ENCODE results near the gene TRIL. TPM values are rescaled to one million over a fixed set of nuclear protein-coding genes. Genes with fewer than 3 reads are reported as not detected.

The TRIL gene
- polyA plus RNA-seq, 3 donors: not detected

DNA sequence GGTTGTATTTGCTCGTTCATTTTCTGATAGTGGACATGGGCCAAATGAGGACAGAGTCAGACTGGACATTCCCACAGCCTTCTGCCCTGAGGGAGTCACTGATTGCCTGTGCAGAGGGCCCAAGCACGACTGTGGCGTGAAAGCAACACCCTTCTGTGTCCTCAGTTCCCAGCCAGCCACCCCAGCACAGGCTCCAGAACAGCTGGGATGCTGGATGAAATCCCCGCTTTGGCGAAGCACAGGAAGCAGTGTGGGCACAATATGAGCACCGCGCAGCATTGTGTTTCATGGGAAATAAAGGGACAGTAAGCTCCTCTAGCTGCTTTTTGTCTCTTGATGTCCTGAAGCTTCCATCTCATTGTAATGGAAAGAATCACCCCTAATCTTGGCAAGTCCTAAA, 20.5 kb downstream of the TRIL start:
- WGBS (ENCODE audit: insufficient coverage): 95% methylated on average over 7 of the region's 7 CpGs
- H4K20me1 ChIP-seq (ENCODE audit: insufficient read depth, low read length): no peaks in the 10 kb centered on the region
- no peak overlapping the region for H2AFZ ChIP-seq (ENCODE audit: insufficient read depth, low read depth, low read length, poor library complexity, severe bottlenecking)
- no peaks in the 10 kb centered on the region for H3K79me2 ChIP-seq (ENCODE audit: insufficient read depth, low read length)
- H3K4me3 ChIP-seq (replicated peaks in 1 of 3; ENCODE audit: low read depth in 2 of 3, low read length in 3 of 3): no peak overlapping the region
- Mint-ChIP-seq H3K36me3 (no peaks in the 10 kb centered on the region), H3K4me1 (peaks cover 5% of the 10 kb centered on the region), H3K27ac (no peak overlapping the region), H3K9me3 (no peaks in the 10 kb centered on the region), H3K27me3 (ENCODE audit: low read depth in 3 of 3) (peaks cover 12 to 21% (median 16%) of the 10 kb centered on the region in 3 donors), H3K4me3 (no peak overlapping the region)
- intact Hi-C loops (cut with micrococcal nuclease): no loop called here
- H3K9me3 ChIP-seq (replicated peaks in 1 of 2; ENCODE audit: control insufficient read depth in 1 of 2, insufficient read depth in 1 of 2, low read length in 2 of 2): no peaks in the 10 kb centered on the region
- H3K4me2 ChIP-seq (replicated peaks; ENCODE audit: extremely low read depth, low read length, poor library complexity, severe bottlenecking): no peak overlapping the region
- H3K27ac ChIP-seq (ENCODE audit: low read depth in 1 of 2, low read length in 2 of 2): no peak overlapping the region
- TF ChIP-seq, protein P1, sequence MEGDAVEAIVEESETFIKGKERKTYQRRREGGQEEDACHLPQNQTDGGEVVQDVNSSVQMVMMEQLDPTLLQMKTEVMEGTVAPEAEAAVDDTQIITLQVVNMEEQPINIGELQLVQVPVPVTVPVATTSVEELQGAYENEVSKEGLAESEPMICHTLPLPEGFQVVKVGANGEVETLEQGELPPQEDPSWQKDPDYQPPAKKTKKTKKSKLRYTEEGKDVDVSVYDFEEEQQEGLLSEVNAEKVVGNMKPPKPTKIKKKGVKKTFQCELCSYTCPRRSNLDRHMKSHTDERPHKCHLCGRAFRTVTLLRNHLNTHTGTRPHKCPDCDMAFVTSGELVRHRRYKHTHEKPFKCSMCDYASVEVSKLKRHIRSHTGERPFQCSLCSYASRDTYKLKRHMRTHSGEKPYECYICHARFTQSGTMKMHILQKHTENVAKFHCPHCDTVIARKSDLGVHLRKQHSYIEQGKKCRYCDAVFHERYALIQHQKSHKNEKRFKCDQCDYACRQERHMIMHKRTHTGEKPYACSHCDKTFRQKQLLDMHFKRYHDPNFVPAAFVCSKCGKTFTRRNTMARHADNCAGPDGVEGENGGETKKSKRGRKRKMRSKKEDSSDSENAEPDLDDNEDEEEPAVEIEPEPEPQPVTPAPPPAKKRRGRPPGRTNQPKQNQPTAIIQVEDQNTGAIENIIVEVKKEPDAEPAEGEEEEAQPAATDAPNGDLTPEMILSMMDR (IDR thresholded peaks at IDR 0.05): no peak
- no peaks in the 10 kb centered on the region for H3K4me1 ChIP-seq (ENCODE audit: control insufficient read depth in 1 of 2, insufficient read depth in 2 of 2, low read length in 2 of 2)
- H3K27me3 ChIP-seq (ENCODE audit: control insufficient read depth in 2 of 2, insufficient read depth in 2 of 2, low read length in 2 of 2): no peaks in the 10 kb centered on the region
- no peaks in the 10 kb centered on the region for H3K36me3 ChIP-seq (replicated peaks in 1 of 2; ENCODE audit: control insufficient read depth in 1 of 2, insufficient read depth in 2 of 2, low read length in 2 of 2)
- no peak overlapping the region for H3K9ac ChIP-seq (ENCODE audit: insufficient read depth, low read length, poor library complexity, severe bottlenecking)
- no peak for DNase-seq

DNA sequence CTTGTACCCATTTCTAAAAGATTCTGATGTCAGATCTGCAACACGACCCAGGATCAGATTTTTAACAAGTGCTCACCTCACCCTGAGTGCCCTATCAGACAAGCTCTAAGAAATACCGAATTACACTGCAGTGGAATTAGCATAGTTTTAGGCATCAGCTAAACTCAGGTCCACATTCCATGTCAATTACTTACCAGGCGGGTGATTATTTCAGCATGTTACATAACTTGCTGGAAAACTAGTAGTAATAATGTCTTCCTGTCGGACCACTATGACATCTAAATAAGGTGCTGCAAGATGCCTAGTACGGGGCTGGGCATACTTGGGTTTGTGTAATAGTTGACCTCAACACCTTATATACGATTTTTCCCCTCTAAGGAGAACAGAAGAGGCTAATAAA, 21.0 kb downstream of the TRIL start:
- 85% methylated on average over 2 of the region's 6 CpGs for WGBS (ENCODE audit: insufficient coverage)
- DNase-seq: no peak

More for the DNA sequence above, 21.0 kb downstream of the TRIL start:
- Histone ChIP-seq H3K27me3 (ENCODE audit: control insufficient read depth in 2 of 2, insufficient read depth in 2 of 2, low read length in 2 of 2) (no peaks in the 10 kb centered on the region), H3K4me3 (replicated peaks in 1 of 3; ENCODE audit: low read depth in 2 of 3, low read length in 3 of 3) (no peak overlapping the region), H3K36me3 (replicated peaks in 1 of 2; ENCODE audit: control insufficient read depth in 1 of 2, insufficient read depth in 2 of 2, low read length in 2 of 2) (no peaks in the 10 kb centered on the region), H3K4me1 (ENCODE audit: control insufficient read depth in 1 of 2, insufficient read depth in 2 of 2, low read length in 2 of 2) (no peaks in the 10 kb centered on the region), H4K20me1 (ENCODE audit: insufficient read depth, low read length) (no peaks in the 10 kb centered on the region), H2AFZ (ENCODE audit: insufficient read depth, low read depth, low read length, poor library complexity, severe bottlenecking) (no peak overlapping the region), H3K4me2 (replicated peaks; ENCODE audit: extremely low read depth, low read length, poor library complexity, severe bottlenecking) (no peak overlapping the region), H3K79me2 (ENCODE audit: insufficient read depth, low read length) (no peaks in the 10 kb centered on the region), H3K27ac (ENCODE audit: low read depth in 1 of 2, low read length in 2 of 2) (no peak overlapping the region), H3K9ac (ENCODE audit: insufficient read depth, low read length, poor library complexity, severe bottlenecking) (no peak overlapping the region), H3K9me3 (replicated peaks in 1 of 2; ENCODE audit: control insufficient read depth in 1 of 2, insufficient read depth in 1 of 2, low read length in 2 of 2) (no peaks in the 10 kb centered on the region)
- no peaks in the 10 kb centered on the region for H3K36me3 Mint-ChIP-seq
- TF ChIP-seq, protein P1 (IDR thresholded peaks at IDR 0.05): no peak
- intact Hi-C loops (cut with micrococcal nuclease): no loop called here
- H3K4me3 Mint-ChIP-seq: no peak overlapping the region
- peaks cover 5% of the 10 kb centered on the region for H3K4me1 Mint-ChIP-seq
- H3K9me3 Mint-ChIP-seq: no peaks in the 10 kb centered on the region
- no peak overlapping the region for H3K27ac Mint-ChIP-seq
- peaks cover 12 to 22% (median 16%) of the 10 kb centered on the region in 3 donors for H3K27me3 Mint-ChIP-seq (ENCODE audit: low read depth in 3 of 3)
